Measurements from ENCODE around the gene TBXAS1.

Gene TBXAS1

DNA sequence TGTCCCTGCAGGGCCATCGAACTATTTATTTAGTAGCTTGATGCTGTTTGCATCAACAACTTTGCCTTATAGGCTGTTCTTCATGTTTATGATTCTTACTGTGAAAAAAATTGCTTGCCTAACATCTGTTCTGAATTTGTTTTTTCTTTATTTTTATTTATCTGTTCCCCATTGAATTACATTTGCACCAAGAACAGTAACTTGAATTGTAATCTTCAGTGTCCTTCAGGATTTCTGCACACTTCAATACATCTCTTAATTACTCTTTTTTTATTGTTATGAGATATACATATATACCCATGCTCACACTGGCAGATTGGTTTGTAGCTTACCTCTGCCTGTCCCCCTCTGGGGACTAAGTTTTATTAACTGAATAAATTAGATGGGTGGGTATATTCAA, 64.4 kb downstream of the TBXAS1 start:
- Histone ChIP-seq H3K4me3 (ENCODE audit: low read depth in 1 of 2, low read length in 2 of 2) (no peak overlapping the region), H3K4me1 (ENCODE audit: control insufficient read depth in 1 of 2, insufficient read depth in 2 of 2, low read length in 2 of 2) (no peaks in the 10 kb centered on the region), H3K9me3 (ENCODE audit: control insufficient read depth in 1 of 2, low read length in 2 of 2) (no peaks in the 10 kb centered on the region), H3K36me3 (ENCODE audit: control insufficient read depth in 1 of 2, insufficient read depth in 2 of 2, low read length in 2 of 2) (no peaks in the 10 kb centered on the region), H3K27me3 (ENCODE audit: low read depth, low read length) (no peaks in the 10 kb centered on the region), H3K27ac (ENCODE audit: low read length) (no peak overlapping the region)

GRCh38 chr7:139893999-139894398, 64.9 kb downstream of the TBXAS1 start:
- Histone ChIP-seq H3K4me1 (ENCODE audit: control insufficient read depth in 1 of 2, insufficient read depth in 2 of 2, low read length in 2 of 2) (no peaks in the 10 kb centered on the region), H3K9me3 (ENCODE audit: control insufficient read depth in 1 of 2, low read length in 2 of 2) (no peaks in the 10 kb centered on the region), H3K4me3 (ENCODE audit: low read depth in 1 of 2, low read length in 2 of 2) (no peak overlapping the region), H3K27me3 (ENCODE audit: low read depth, low read length) (no peaks in the 10 kb centered on the region), H3K27ac (ENCODE audit: low read length) (no peak overlapping the region), H3K36me3 (ENCODE audit: control insufficient read depth in 1 of 2, insufficient read depth in 2 of 2, low read length in 2 of 2) (no peaks in the 10 kb centered on the region)

DNA sequence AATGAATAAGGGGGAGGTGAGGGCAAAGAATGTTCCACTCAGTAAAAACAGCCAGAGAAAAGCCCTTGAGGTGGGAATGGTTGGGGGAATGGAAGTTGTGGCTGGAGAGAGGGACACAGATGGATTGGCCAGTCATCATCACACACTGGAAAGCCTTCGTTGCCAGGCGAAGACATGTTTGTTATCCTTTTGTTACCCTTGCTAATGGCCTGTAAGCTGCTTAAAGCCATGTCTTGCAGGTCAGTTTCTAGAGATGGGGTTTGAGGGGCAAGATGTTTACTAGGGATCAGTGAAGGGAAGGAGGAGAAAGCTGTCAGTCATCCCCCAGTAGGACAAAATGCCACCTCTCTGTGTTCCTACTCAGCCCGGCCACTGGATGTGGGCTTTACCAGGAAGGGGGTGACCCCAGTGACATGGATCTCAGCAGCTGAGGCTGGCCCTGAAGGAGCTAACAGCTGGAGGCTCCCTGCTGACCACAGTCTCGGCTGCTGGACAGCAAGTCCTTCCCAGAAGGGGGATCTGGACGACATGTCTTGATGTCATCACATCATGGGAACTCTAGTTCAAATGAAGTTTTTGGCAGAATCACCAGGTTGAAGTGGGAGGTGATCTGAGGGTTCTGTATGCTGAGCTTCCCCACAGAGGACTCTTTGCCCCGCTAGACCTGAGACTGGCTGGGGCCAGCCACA, 66.2 kb downstream of the TBXAS1 start:
- Histone ChIP-seq H3K9me3 (ENCODE audit: control insufficient read depth in 1 of 2, low read length in 2 of 2) (no peaks in the 10 kb centered on the region), H3K4me3 (ENCODE audit: low read depth in 1 of 2, low read length in 2 of 2) (no peak overlapping the region), H3K4me1 (ENCODE audit: control insufficient read depth in 1 of 2, insufficient read depth in 2 of 2, low read length in 2 of 2) (no peaks in the 10 kb centered on the region), H3K27me3 (ENCODE audit: low read depth, low read length) (no peaks in the 10 kb centered on the region), H3K27ac (ENCODE audit: low read length) (no peak overlapping the region), H3K36me3 (ENCODE audit: control insufficient read depth in 1 of 2, insufficient read depth in 2 of 2, low read length in 2 of 2) (no peaks in the 10 kb centered on the region)

- H3K4me3 ChIP-seq (ENCODE audit: low read depth in 1 of 2, low read length in 2 of 2): no peak overlapping the region
- no peak overlapping the region for H3K27ac ChIP-seq (ENCODE audit: low read length)
- H3K27me3 ChIP-seq (ENCODE audit: low read depth, low read length): no peaks in the 10 kb centered on the region
- no peaks in the 10 kb centered on the region for H3K9me3 ChIP-seq (ENCODE audit: control insufficient read depth in 1 of 2, low read length in 2 of 2)
- no peaks in the 10 kb centered on the region for H3K4me1 ChIP-seq (ENCODE audit: control insufficient read depth in 1 of 2, insufficient read depth in 2 of 2, low read length in 2 of 2)
- no peaks in the 10 kb centered on the region for H3K36me3 ChIP-seq (ENCODE audit: control insufficient read depth in 1 of 2, insufficient read depth in 2 of 2, low read length in 2 of 2)
Observed at GRCh38 chr7:139896288-139896687, 67.2 kb downstream of the TBXAS1 start.

DNA sequence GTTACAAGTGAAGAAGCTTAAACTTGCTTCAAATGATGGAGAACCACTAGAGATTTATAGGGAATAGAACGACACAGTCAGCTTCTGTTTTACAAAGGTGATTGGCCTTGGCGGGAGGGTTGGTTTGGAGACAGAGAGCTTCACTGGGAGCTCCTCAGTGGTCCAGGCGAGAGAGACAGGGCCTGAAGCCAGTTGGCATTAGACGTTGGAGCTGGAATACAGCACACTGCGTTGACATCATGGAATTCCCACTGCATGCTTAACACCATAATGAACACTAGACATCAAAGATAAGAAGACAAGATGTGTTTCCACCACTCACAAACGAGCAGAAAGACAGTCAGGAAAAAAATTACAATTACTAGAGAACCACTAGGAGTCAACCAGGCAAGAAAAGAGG, 67.8 kb downstream of the TBXAS1 start:
- Histone ChIP-seq H3K9me3 (ENCODE audit: control insufficient read depth in 1 of 2, low read length in 2 of 2) (no peaks in the 10 kb centered on the region), H3K27ac (ENCODE audit: low read length) (no peak overlapping the region), H3K4me1 (ENCODE audit: control insufficient read depth in 1 of 2, insufficient read depth in 2 of 2, low read length in 2 of 2) (no peaks in the 10 kb centered on the region), H3K4me3 (ENCODE audit: low read depth in 1 of 2, low read length in 2 of 2) (no peak overlapping the region), H3K36me3 (ENCODE audit: control insufficient read depth in 1 of 2, insufficient read depth in 2 of 2, low read length in 2 of 2) (no peaks in the 10 kb centered on the region), H3K27me3 (ENCODE audit: low read depth, low read length) (no peaks in the 10 kb centered on the region)

DNA sequence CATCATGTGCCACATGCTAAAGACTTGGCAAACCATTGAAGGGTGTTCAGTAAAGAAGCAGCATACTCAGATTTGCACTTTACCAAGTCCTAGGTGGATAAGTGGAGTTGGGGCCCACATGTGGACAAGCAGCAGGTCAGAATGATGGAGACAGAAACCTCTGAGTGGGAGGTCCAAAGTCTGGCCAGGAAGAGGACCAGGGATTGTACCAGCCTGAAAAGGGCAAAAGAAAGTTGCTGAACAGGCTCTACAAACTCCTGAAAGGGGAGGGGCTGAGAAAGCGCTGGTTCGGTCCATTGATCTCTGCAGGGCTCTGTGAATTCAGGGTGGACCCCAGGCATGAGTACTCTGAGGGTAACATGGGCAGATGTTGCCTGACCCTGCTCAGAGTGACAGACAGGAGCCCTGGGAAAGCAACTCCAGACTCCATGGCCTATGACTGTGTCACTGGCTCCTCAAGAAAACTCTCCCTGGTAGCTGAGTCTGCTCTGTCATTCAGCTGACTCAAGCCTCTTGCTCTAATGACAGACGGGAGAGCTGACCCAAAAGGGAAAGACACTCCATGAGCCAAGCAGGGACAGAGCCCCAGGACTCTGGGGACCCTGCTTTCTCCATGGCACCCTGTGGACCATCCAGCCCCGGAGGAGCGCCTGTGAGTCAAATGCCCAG, 68.5 kb downstream of the TBXAS1 start:
- peaks cover 0 to 2% of the 10 kb centered on the region in 2 donors for H3K9me3 ChIP-seq (ENCODE audit: control insufficient read depth in 1 of 2, low read length in 2 of 2)
- H3K4me1 ChIP-seq (ENCODE audit: control insufficient read depth in 1 of 2, insufficient read depth in 2 of 2, low read length in 2 of 2): no peaks in the 10 kb centered on the region
- no peaks in the 10 kb centered on the region for H3K36me3 ChIP-seq (ENCODE audit: control insufficient read depth in 1 of 2, insufficient read depth in 2 of 2, low read length in 2 of 2)
- no peaks in the 10 kb centered on the region for H3K27me3 ChIP-seq (ENCODE audit: low read depth, low read length)
- no peak overlapping the region for H3K27ac ChIP-seq (ENCODE audit: low read length)
- H3K4me3 ChIP-seq (ENCODE audit: low read depth in 1 of 2, low read length in 2 of 2): no peak overlapping the region

- Histone ChIP-seq H3K4me3 (ENCODE audit: low read depth in 1 of 2, low read length in 2 of 2) (no peak overlapping the region), H3K27ac (ENCODE audit: low read length) (no peak overlapping the region), H3K27me3 (ENCODE audit: low read depth, low read length) (no peaks in the 10 kb centered on the region), H3K9me3 (ENCODE audit: control insufficient read depth in 1 of 2, low read length in 2 of 2) (peaks cover 0 to 6% of the 10 kb centered on the region in 2 donors), H3K36me3 (ENCODE audit: control insufficient read depth in 1 of 2, insufficient read depth in 2 of 2, low read length in 2 of 2) (no peaks in the 10 kb centered on the region), H3K4me1 (ENCODE audit: control insufficient read depth in 1 of 2, insufficient read depth in 2 of 2, low read length in 2 of 2) (no peaks in the 10 kb centered on the region)
Observed at GRCh38 chr7:139898483-139898882, 69.4 kb downstream of the TBXAS1 start.

DNA sequence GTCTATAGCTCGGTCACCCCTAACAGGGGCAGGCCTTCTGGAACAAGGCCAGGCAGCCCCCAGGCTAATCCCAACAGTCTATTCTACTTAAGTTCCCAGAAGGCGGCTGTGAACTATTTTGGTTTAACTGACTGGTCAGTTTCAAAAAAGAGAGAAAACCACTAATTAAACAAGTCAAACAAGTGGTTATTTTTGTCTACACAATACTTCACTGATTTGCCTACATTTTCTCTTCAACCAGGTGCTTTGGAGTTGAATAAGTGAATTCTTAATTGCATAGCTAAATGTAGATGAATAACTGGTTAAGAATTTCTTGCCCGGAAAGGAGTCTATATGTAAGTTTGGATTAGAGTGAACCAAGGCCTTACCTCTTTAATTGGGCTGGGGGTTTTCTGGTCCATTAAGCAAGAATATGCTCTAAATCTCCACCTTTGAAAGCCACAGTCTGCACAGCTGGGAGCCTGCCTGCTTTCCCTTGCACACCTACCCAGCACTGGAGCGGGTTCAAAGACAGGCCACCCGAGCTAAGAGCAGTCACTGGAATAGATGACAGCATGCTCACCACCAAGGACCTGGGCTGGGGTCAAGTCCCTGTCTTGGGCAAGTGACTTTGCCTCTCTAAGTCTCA, 70.4 kb downstream of the TBXAS1 start:
- H3K36me3 ChIP-seq (ENCODE audit: control insufficient read depth in 1 of 2, insufficient read depth in 2 of 2, low read length in 2 of 2): no peaks in the 10 kb centered on the region
- no peaks in the 10 kb centered on the region for H3K4me1 ChIP-seq (ENCODE audit: control insufficient read depth in 1 of 2, insufficient read depth in 2 of 2, low read length in 2 of 2)
- H3K27ac ChIP-seq (ENCODE audit: low read length): no peak overlapping the region
- H3K4me3 ChIP-seq (ENCODE audit: low read depth in 1 of 2, low read length in 2 of 2): no peak overlapping the region
- H3K27me3 ChIP-seq (ENCODE audit: low read depth, low read length): no peaks in the 10 kb centered on the region
- peaks cover 0 to 6% of the 10 kb centered on the region in 2 donors for H3K9me3 ChIP-seq (ENCODE audit: control insufficient read depth in 1 of 2, low read length in 2 of 2)

GRCh38 chr7:139900326-139900725, 71.3 kb downstream of the TBXAS1 start:
- Histone ChIP-seq H3K27ac (ENCODE audit: low read length) (no peak overlapping the region), H3K4me1 (ENCODE audit: control insufficient read depth in 1 of 2, insufficient read depth in 2 of 2, low read length in 2 of 2) (no peaks in the 10 kb centered on the region), H3K9me3 (ENCODE audit: control insufficient read depth in 1 of 2, low read length in 2 of 2) (peaks cover 0 to 6% of the 10 kb centered on the region in 2 donors), H3K4me3 (ENCODE audit: low read depth in 1 of 2, low read length in 2 of 2) (no peak overlapping the region), H3K36me3 (ENCODE audit: control insufficient read depth in 1 of 2, insufficient read depth in 2 of 2, low read length in 2 of 2) (no peaks in the 10 kb centered on the region), H3K27me3 (ENCODE audit: low read depth, low read length) (no peaks in the 10 kb centered on the region)

DNA sequence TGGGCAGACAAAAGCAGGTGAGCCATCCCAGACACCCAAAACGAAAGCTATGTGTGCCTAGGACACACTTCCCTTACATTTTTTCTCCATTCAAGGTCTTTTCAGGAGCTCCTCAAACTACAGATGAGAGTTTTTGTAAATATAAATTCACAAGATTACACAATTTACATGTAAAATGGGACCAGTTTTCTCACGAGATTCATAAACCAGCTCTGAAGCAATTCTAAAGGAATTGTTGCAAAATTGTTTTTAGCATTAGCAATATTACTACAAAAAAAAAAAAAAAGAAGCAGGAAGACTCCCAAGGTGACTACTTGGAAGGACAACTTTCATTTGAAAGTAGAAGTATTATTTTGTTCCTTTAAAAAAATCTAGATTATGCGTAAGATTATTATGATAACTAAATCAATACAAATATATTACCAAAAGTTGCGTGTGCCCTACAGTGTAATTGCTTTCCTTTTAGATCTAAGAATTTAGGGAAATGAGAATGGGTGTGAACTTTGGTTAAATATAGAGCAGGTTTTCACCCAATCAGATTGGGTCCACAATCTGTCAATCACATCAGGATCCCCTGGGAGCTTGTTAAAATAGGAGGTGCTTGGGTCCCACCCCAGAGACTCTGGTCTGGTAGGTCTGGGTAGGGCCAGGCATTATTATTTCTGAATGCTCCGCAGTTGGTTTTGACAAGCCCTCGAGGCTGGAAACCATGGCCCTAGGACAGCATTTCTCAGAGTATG, 72.2 kb downstream of the TBXAS1 start:
- H3K9me3 ChIP-seq (ENCODE audit: control insufficient read depth in 1 of 2, low read length in 2 of 2): peaks cover 0 to 6% of the 10 kb centered on the region in 2 donors
- no peaks in the 10 kb centered on the region for H3K4me1 ChIP-seq (ENCODE audit: control insufficient read depth in 1 of 2, insufficient read depth in 2 of 2, low read length in 2 of 2)
- H3K27me3 ChIP-seq (ENCODE audit: low read depth, low read length): no peaks in the 10 kb centered on the region
- no peak overlapping the region for H3K27ac ChIP-seq (ENCODE audit: low read length)
- H3K4me3 ChIP-seq (ENCODE audit: low read depth in 1 of 2, low read length in 2 of 2): no peak overlapping the region
- no peaks in the 10 kb centered on the region for H3K36me3 ChIP-seq (ENCODE audit: control insufficient read depth in 1 of 2, insufficient read depth in 2 of 2, low read length in 2 of 2)

DNA sequence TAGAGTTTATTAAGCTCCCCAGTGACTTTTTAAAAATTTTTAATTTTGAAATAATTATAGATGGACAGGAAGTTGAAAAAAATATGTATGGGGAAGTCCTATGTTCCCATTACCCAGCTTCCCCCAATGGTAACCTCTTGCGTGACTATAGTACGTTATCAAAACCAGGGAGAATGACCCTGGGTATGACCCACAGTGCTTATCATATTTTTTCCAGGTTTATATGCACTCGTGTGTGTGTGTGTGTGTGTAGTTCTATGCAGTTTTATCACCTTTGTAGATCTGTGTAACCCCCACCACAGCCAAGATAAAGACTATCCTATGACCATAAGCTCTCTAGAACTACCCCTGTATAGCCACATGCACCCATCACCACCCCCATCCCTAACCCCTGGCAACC, 72.8 kb downstream of the TBXAS1 start:
- Histone ChIP-seq H3K27ac (ENCODE audit: low read length) (no peak overlapping the region), H3K4me3 (ENCODE audit: low read depth in 1 of 2, low read length in 2 of 2) (no peak overlapping the region), H3K27me3 (ENCODE audit: low read depth, low read length) (no peaks in the 10 kb centered on the region), H3K36me3 (ENCODE audit: control insufficient read depth in 1 of 2, insufficient read depth in 2 of 2, low read length in 2 of 2) (no peaks in the 10 kb centered on the region), H3K9me3 (ENCODE audit: control insufficient read depth in 1 of 2, low read length in 2 of 2) (peaks cover 4 to 6% of the 10 kb centered on the region in 2 donors), H3K4me1 (ENCODE audit: control insufficient read depth in 1 of 2, insufficient read depth in 2 of 2, low read length in 2 of 2) (no peaks in the 10 kb centered on the region)
